HK-2 (cell line): Measurements from ENCODE around the gene ZNF12.

Experiments
- DNase-seq: peaks from one replicate; pipeline ENCODE4 v3.0.0-alpha.2; 2018; ENCODE audit not compliant: unreplicated experiment

The ZNF12 gene

GRCh38 chr7:6647541-6647940 lies 59.2 kb downstream of the ZNF12 start:
- DNase-seq = no peak

- DNase-seq = no peak
Measured at GRCh38 chr7:6647080-6647479, 59.7 kb downstream of the ZNF12 start.

GRCh38 chr7:6646465-6646864 lies 60.3 kb downstream of the ZNF12 start:
- no peak for DNase-seq

- no peak for DNase-seq
Measured at GRCh38 chr7:6644728-6645127, 62.0 kb downstream of the ZNF12 start.

GRCh38 chr7:6643915-6644625 lies 62.7 kb downstream of the ZNF12 start:
- DNase-seq = no peak

GRCh38 chr7:6642861-6643640 lies 63.7 kb downstream of the ZNF12 start:
- DNase-seq = no peak

- no peak for DNase-seq
Measured at GRCh38 chr7:6642239-6642839, 64.4 kb downstream of the ZNF12 start.

GRCh38 chr7:6641305-6642035 lies 65.3 kb downstream of the ZNF12 start:
- DNase-seq = no peak

GRCh38 chr7:6640246-6640721 lies 66.5 kb downstream of the ZNF12 start:
- no peak for DNase-seq

- no peak for DNase-seq
Measured at GRCh38 chr7:6639627-6640026, 67.1 kb downstream of the ZNF12 start.

- DNase-seq = no peak
Measured at GRCh38 chr7:6639032-6639431, 67.7 kb downstream of the ZNF12 start.
